ENCODE measurements around the gene SLC7A8.

- TF ChIP-seq CTCF (IDR thresholded peaks at IDR 0.05) (no peak), POLR2A (IDR thresholded peaks at IDR 0.05) (no peak)
These were observed 44.1 kb upstream of the SLC7A8 start for GRCh38 chr14:23227566-23227965.

Measured in thyroid gland (tissue), 4 donors.